ENCODE measurements around the gene UBXN1.

- no peak for TF ChIP-seq POLR2A (IDR thresholded peaks at IDR 0.05)
- TF ChIP-seq CTCF (IDR thresholded peaks at IDR 0.05) = no peak
Measured at GRCh38 chr11:62712861-62713260, 34.0 kb upstream of the UBXN1 start.
